Liver (tissue), 9 donors: ENCODE results near the gene MARK2. TPM values are rescaled to one million over a fixed set of nuclear protein-coding genes. Genes with fewer than 3 reads are reported as not detected.

Experiments used
- DNase-seq: peaks from one replicate; pipeline ENCODE4 v3.0.0-alpha.2; 2017; ENCODE audit warnings: low spot score
- H3K27ac ChIP-seq, 2 donors: one replicate each; pipeline ENCODE4 v1.7.0; 2013; ENCODE audit warnings: inconsistent platforms in 2 of 2, low read length in 2 of 2, control low read depth in 1 of 2, low read depth in 1 of 2, mild to moderate bottlenecking in 1 of 2
- H3K27me3 ChIP-seq, 4 donors: one replicate each; pipeline versions ENCODE4 v1.6.1 to v1.7.0; 2013; ENCODE audit warnings: low read length in 3 of 4, inconsistent platforms in 1 of 4, mild to moderate bottlenecking in 1 of 4, moderate library complexity in 1 of 4; ENCODE audit not compliant: control insufficient read depth in 4 of 4, insufficient read depth in 4 of 4
- H3K36me3 ChIP-seq, 4 donors: one replicate each; pipeline versions ENCODE4 v1.6.1 to v1.7.0; 2013; ENCODE audit warnings: low read length in 3 of 4, mild to moderate bottlenecking in 3 of 4, low read depth in 1 of 4, moderate library complexity in 1 of 4; ENCODE audit not compliant: control insufficient read depth in 4 of 4, insufficient read depth in 3 of 4
- H3K4me1 ChIP-seq, 4 donors: one replicate each; pipeline versions ENCODE4 v1.6.1 to v1.7.0; 2013; ENCODE audit warnings: low read length in 3 of 4, mild to moderate bottlenecking in 3 of 4, moderate library complexity in 1 of 4; ENCODE audit not compliant: control insufficient read depth in 4 of 4, insufficient read depth in 4 of 4
- H3K4me3 ChIP-seq, 3 donors: one replicate each; pipeline versions ENCODE4 v1.6.1 to v1.7.0; 2013; ENCODE audit warnings: low read length in 3 of 3, control low read depth in 1 of 3, low read depth in 1 of 3, mild to moderate bottlenecking in 1 of 3
- H3K9ac ChIP-seq, 2 donors: one replicate each; pipeline ENCODE4 v1.7.0; 2013; ENCODE audit warnings: low read length in 2 of 2, mild to moderate bottlenecking in 2 of 2, moderate library complexity in 2 of 2, control low read depth in 1 of 2, low read depth in 1 of 2
- H3K9me3 ChIP-seq, 4 donors: one replicate each; pipeline versions ENCODE4 v1.6.1 to v1.7.0; 2013; ENCODE audit warnings: low read length in 3 of 4; ENCODE audit not compliant: control insufficient read depth in 4 of 4
- EGR1 ChIP-seq, 2 donors: IDR thresholded peaks; 2 replicates each; pipeline ENCODE4 v1.6.1; 2016 to 2018; ENCODE audit warnings: antibody characterized with exemption in 2 of 2, low read depth in 2 of 2
- FOXA1 ChIP-seq: IDR thresholded peaks from 2 replicates; pipeline ENCODE4 v1.6.1; 2016; ENCODE audit warnings: antibody characterized with exemption
- GABPA ChIP-seq, 2 donors: IDR thresholded peaks in 1 of 2; conservative IDR thresholded peaks in 1 of 2; 2 replicates each; pipeline ENCODE4 v1.6.1; 2016; ENCODE audit warnings: antibody characterized with exemption in 2 of 2, mild to moderate bottlenecking in 1 of 2, moderate library complexity in 1 of 2
- JUND ChIP-seq, 2 donors: IDR thresholded peaks; 2 replicates each; pipeline ENCODE4 v1.6.1; 2016; ENCODE audit warnings: antibody characterized with exemption in 2 of 2
- SP1 ChIP-seq: IDR thresholded peaks from 2 replicates; pipeline ENCODE4 v1.6.1; 2018; ENCODE audit warnings: antibody characterized with exemption, mild to moderate bottlenecking
- TAF1 ChIP-seq: conservative IDR thresholded peaks from 2 replicates; pipeline ENCODE4 v1.6.1; 2016; ENCODE audit warnings: antibody characterized with exemption, mild to moderate bottlenecking
- YY1 ChIP-seq: IDR thresholded peaks from 2 replicates; pipeline ENCODE4 v1.6.1; 2016; ENCODE audit warnings: antibody characterized with exemption, mild to moderate bottlenecking
- WGBS: extraction: QIAGEN DNeasy Blood & Tissue Kit; methylation state at CpG from one replicate; pipeline ENCODE4 v1.1.7; 2013; 5-methylcytosine and 5-hydroxymethylcytosine counted together
- polyA plus RNA-seq, 2 donors: library from polyadenylated mRNA; stranded (reverse) in 1 of 2; unstranded in 1 of 2; fragments of 200-250 nt in 1 of 2; fragments of >200 nt in 1 of 2; fragmentation: Nextera tagmentation in 1 of 2; extraction: Ambion mirVana in 1 of 2; gene quantifications; one replicate each; pipeline versions ENCODE4 v1.2.1 to v1.2.3, GENCODE V29; 2013 to 2015
- total RNA-seq, 2 donors: library from RNA; depleted of rRNA; stranded (reverse); fragments of >200 nt; gene quantifications; one replicate each; pipeline ENCODE4 v1.2.3, GENCODE V29; 2014
- TF ChIP-seq, protein P1 (sequence below): IDR thresholded peaks from 2 replicates; pipeline ENCODE4 v1.6.1; 2016; ENCODE audit warnings: antibody characterized with exemption, mild to moderate bottlenecking
- TF ChIP-seq, protein P2 (sequence below): fragments of 150-350 bp; IDR thresholded peaks from 2 replicates; pipeline ENCODE4 v1.5.1; 2017; ENCODE audit warnings: improper control_type of control experiment, low read depth, low read length; ENCODE audit not compliant: missing input control
- TF ChIP-seq, protein P3 (sequence below): IDR thresholded peaks from 2 replicates; pipeline ENCODE4 v1.6.1; 2016; ENCODE audit warnings: antibody characterized with exemption
- TF ChIP-seq, protein P4 (sequence below): IDR thresholded peaks from 2 replicates; pipeline ENCODE4 v1.6.1; 2016; ENCODE audit warnings: antibody characterized with exemption
- donor health status: healthy.
- donor health status: healthy.
- donor health status: healthy.
- donor health status: healthy.
- donor health status: healthy.

Gene MARK2
- total and polyA plus RNA-seq, 4 donors = 3.4 to 11.6 (median 8.0) TPM

DNA sequence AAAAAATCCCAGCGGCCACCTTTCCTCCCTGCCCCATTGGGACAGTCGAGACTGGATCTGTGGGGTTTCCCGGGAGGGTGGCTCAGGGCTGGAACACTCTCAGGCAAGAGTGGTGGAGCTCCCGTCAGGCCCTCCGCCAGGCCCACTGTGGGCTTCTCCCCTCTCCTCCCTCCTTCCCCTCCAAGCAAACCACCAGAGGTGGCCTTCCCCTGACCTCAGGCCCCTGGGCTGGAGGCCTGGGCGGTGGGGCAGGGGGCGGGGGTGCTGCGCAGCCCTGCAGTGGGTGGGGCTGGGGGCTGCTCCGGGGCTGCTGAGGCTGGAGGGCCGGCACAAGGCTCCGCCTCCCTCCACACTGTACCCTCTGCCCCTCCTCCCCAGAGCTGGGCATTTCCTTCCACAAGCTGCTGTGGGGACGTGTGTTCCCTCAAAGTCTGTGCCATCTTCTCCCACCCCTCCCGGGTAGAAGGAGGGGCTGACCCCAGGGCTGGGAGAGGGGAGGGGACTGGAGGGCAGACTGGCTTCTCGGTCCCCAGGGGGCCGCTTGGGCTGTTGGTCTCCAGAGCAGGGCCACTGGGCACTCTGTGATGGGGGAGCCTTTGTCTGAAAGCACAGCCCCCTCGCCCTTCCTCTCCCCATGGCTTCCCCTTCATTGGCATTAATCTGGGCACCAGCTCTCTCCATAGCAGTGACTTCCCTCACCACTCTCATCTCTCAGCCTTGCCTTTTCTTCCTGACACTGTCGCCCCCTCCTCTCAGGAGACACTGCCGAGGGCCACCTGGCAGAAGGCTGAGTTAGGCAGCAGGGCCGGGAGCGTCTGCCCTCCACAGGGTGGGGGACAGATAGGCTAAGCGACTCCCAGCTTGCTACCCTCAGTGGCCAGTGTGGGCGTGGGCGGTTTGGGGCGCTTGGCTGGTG lies 70.9 kb downstream of the MARK2 start:
- peaks cover 0 to 5% (median 0%) of the 10 kb centered on the region in 4 donors for H3K4me1 ChIP-seq
- H3K27ac ChIP-seq = no peak overlapping the region
- WGBS = 83% methylated on average over 24 of the region's 24 CpGs
- H3K36me3 ChIP-seq = peaks cover 7 to 23% (median 16%) of the 10 kb centered on the region in 4 donors
- H3K9ac ChIP-seq = no peak overlapping the region
- no peaks in the 10 kb centered on the region for H3K27me3 ChIP-seq
- H3K9me3 ChIP-seq = no peaks in the 10 kb centered on the region
- no peak overlapping the region for H3K4me3 ChIP-seq
- no peak for DNase-seq
- TF ChIP-seq, protein P1, sequence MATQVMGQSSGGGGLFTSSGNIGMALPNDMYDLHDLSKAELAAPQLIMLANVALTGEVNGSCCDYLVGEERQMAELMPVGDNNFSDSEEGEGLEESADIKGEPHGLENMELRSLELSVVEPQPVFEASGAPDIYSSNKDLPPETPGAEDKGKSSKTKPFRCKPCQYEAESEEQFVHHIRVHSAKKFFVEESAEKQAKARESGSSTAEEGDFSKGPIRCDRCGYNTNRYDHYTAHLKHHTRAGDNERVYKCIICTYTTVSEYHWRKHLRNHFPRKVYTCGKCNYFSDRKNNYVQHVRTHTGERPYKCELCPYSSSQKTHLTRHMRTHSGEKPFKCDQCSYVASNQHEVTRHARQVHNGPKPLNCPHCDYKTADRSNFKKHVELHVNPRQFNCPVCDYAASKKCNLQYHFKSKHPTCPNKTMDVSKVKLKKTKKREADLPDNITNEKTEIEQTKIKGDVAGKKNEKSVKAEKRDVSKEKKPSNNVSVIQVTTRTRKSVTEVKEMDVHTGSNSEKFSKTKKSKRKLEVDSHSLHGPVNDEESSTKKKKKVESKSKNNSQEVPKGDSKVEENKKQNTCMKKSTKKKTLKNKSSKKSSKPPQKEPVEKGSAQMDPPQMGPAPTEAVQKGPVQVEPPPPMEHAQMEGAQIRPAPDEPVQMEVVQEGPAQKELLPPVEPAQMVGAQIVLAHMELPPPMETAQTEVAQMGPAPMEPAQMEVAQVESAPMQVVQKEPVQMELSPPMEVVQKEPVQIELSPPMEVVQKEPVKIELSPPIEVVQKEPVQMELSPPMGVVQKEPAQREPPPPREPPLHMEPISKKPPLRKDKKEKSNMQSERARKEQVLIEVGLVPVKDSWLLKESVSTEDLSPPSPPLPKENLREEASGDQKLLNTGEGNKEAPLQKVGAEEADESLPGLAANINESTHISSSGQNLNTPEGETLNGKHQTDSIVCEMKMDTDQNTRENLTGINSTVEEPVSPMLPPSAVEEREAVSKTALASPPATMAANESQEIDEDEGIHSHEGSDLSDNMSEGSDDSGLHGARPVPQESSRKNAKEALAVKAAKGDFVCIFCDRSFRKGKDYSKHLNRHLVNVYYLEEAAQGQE = no peak
- no peak for TF ChIP-seq YY1
- no peak for TF ChIP-seq JUND (IDR thresholded peaks at IDR 0.05)
- no peak for TF ChIP-seq EGR1 (IDR thresholded peaks at IDR 0.05; ENCODE audit: low read depth in 2 of 2)
- no peak for TF ChIP-seq GABPA (IDR thresholded peaks at IDR 0.05 in 1 of 2, conservative IDR thresholded peaks at IDR 0.05 in 1 of 2)
- no peak for TF ChIP-seq SP1
- TF ChIP-seq, protein P2, sequence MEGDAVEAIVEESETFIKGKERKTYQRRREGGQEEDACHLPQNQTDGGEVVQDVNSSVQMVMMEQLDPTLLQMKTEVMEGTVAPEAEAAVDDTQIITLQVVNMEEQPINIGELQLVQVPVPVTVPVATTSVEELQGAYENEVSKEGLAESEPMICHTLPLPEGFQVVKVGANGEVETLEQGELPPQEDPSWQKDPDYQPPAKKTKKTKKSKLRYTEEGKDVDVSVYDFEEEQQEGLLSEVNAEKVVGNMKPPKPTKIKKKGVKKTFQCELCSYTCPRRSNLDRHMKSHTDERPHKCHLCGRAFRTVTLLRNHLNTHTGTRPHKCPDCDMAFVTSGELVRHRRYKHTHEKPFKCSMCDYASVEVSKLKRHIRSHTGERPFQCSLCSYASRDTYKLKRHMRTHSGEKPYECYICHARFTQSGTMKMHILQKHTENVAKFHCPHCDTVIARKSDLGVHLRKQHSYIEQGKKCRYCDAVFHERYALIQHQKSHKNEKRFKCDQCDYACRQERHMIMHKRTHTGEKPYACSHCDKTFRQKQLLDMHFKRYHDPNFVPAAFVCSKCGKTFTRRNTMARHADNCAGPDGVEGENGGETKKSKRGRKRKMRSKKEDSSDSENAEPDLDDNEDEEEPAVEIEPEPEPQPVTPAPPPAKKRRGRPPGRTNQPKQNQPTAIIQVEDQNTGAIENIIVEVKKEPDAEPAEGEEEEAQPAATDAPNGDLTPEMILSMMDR = no peak
- TF ChIP-seq FOXA1 = no peak

DNA sequence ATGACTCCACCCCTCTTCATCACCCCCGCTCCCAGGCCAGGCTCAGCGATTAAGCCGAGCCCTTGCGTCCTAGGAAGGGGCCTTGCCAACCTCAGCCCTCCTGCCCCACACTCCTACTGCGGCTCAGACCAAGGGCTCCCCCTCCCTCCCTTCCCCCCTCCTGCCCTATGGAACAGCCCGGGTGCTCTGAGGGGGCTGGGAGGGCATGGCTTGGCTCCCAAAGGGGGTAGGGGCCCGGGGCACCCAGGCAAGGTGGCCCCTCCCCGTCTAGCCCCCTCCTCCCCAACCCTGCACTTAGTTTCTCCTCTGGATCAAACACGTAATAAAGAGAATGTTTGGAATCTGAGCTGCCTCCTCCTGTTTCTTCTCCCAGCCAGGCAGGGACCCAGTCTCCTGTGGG lies 71.8 kb downstream of the MARK2 start:
- Histone ChIP-seq H3K9me3 (no peaks in the 10 kb centered on the region), H3K27me3 (no peaks in the 10 kb centered on the region), H3K9ac (no peak overlapping the region), H3K4me3 (no peak overlapping the region), H3K4me1 (peaks cover 0 to 4% (median 0%) of the 10 kb centered on the region in 4 donors), H3K36me3 (peaks cover 7 to 21% (median 13%) of the 10 kb centered on the region in 4 donors), H3K27ac (no peak overlapping the region)
- TF ChIP-seq, protein P3, sequence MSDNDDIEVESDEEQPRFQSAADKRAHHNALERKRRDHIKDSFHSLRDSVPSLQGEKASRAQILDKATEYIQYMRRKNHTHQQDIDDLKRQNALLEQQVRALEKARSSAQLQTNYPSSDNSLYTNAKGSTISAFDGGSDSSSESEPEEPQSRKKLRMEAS = no peak
- no peak for TF ChIP-seq JUND (IDR thresholded peaks at IDR 0.05)
- TF ChIP-seq EGR1 (IDR thresholded peaks at IDR 0.05; ENCODE audit: low read depth in 2 of 2) = no peak
- TF ChIP-seq TAF1 = no peak
- TF ChIP-seq, protein P4, sequence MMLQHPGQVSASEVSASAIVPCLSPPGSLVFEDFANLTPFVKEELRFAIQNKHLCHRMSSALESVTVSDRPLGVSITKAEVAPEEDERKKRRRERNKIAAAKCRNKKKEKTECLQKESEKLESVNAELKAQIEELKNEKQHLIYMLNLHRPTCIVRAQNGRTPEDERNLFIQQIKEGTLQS = no peak
- no peak for TF ChIP-seq YY1
- TF ChIP-seq, protein P2 = no peak
- no peak for DNase-seq
- 84% methylated on average over 9 of the region's 9 CpGs for WGBS
